Smooth muscle cell (in vitro differentiated cells): ENCODE results near the gene MT1H. TPM values are rescaled to one million over a fixed set of nuclear protein-coding genes. Genes with fewer than 3 reads are reported as not detected.
"Not testable (repeated sequence)": the region's sequence is repeated elsewhere in the genome, so short reads cannot be mapped to it uniquely, and the experiment has no call there.

Experiments
- DNase-seq: peaks from one replicate; lab custom pipeline; 2025; ENCODE audit not compliant: unreplicated experiment; lab: John Stamatoyannopoulos, UW
- H2AFZ ChIP-seq: fragments of 200-600 bp; sonication (generic); 2 replicates; pipeline ENCODE4 v1.6.0; 2016; ENCODE audit warnings: antibody characterized with exemption, low read depth, mild to moderate bottlenecking
- H3F3A ChIP-seq: fragments of 200-600 bp; sonication (generic); 2 replicates; pipeline ENCODE4 v1.6.0; 2017; ENCODE audit warnings: antibody characterized with exemption, low read depth
- H3K27ac ChIP-seq: fragments of 200-600 bp; sonication (generic); 2 replicates; pipeline ENCODE4 v1.5.1; 2016; ENCODE audit warnings: low read depth, mild to moderate bottlenecking
- H3K27me3 ChIP-seq: fragments of 200-600 bp; sonication (generic); 2 replicates; pipeline ENCODE4 v1.6.1; 2016; ENCODE audit warnings: low read depth, mild to moderate bottlenecking
- H3K36me3 ChIP-seq: fragments of 200-600 bp; sonication (generic); 2 replicates; pipeline ENCODE4 v1.5.1; 2016; ENCODE audit warnings: low read depth
- H3K4me1 ChIP-seq: fragments of 200-600 bp; sonication (generic); 2 replicates; pipeline ENCODE4 v1.5.1; 2016; ENCODE audit warnings: low read depth
- H3K4me2 ChIP-seq: fragments of 200-600 bp; sonication (generic); 2 replicates; pipeline ENCODE4 v1.6.0; 2016; ENCODE audit warnings: mild to moderate bottlenecking
- H3K4me3 ChIP-seq: fragments of 200-600 bp; sonication (generic); 2 replicates; pipeline ENCODE4 v1.5.1; 2016; ENCODE audit warnings: mild to moderate bottlenecking
- H3K79me2 ChIP-seq: fragments of 200-600 bp; sonication (generic); 2 replicates; pipeline ENCODE4 v1.6.0; 2016; ENCODE audit warnings: low read depth, mild to moderate bottlenecking
- H3K9ac ChIP-seq: fragments of 200-600 bp; sonication (generic); 2 replicates; pipeline ENCODE4 v1.6.0; 2016; ENCODE audit warnings: low read depth
- H3K9me3 ChIP-seq: fragments of 200-600 bp; sonication (generic); replicated peaks from 2 replicates; pipeline ENCODE4 v1.5.1; 2016; ENCODE audit warnings: low read depth
- H4K20me1 ChIP-seq: fragments of 200-600 bp; sonication (generic); 2 replicates; pipeline ENCODE4 v1.6.0; 2016; ENCODE audit warnings: low read depth
- WGBS: methylation state at CpG from one replicate; pipeline ENCODE4 v1.1.7; 2016; ENCODE audit warnings: low lambda C conversion rate; 5-methylcytosine and 5-hydroxymethylcytosine counted together
- polyA plus RNA-seq: library from polyadenylated mRNA; unstranded; fragments of >200 nt; fragmentation: Nextera tagmentation; extraction: Ambion mirVana; gene quantifications from 2 replicates; pipeline ENCODE4 v1.2.1, GENCODE V29; 2016
- total RNA-seq: library from RNA; depleted of rRNA; stranded (reverse); fragments of >200 nt; gene quantifications from 2 replicates; pipeline ENCODE4 v1.2.3, GENCODE V29; 2014
- TF ChIP-seq, protein P1 (sequence below): fragments of 200-600 bp; sonication (generic); IDR thresholded peaks from 2 replicates; pipeline ENCODE4 v1.5.1; 2017; ENCODE audit warnings: borderline replicate concordance, mild to moderate bottlenecking, antibody characterized with exemption; ENCODE audit not compliant: insufficient read depth, poor library complexity, severe bottlenecking

MT1H gene
- total and polyA plus RNA-seq, 2 experiments from 2014 or later: not detected

DNA sequence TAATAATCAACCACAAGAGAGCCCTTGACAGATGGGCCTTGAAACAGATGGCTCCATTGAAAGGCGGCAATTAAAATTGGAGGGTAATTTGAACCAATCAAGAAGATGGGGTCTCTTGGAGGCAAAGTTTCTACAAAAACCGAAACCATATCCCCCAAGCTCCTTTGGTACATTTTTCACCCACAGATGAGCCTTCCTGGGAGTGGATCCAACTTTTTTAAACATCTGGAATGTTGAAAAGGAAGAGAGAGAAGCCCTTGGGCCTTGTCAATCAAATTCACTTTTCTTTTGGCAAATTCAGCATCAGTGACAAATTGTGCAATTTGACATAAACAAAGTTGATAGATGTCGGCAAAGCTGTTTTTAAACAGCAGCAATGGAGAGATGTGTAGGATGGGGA lies 47.1 kb downstream of the MT1H start:
- Histone ChIP-seq H2AFZ (no peak overlapping the region), H3K4me1 (no peaks in the 10 kb centered on the region), H3K27ac (no peak overlapping the region), H3K9me3 (no peaks in the 10 kb centered on the region), H3F3A (no peaks in the 10 kb centered on the region), H3K4me3 (no peak overlapping the region), H3K4me2 (no peak overlapping the region), H4K20me1 (no peaks in the 10 kb centered on the region), H3K79me2 (no peaks in the 10 kb centered on the region), H3K27me3 (peaks cover 8% of the 10 kb centered on the region), H3K9ac (no peak overlapping the region), H3K36me3 (no peaks in the 10 kb centered on the region)
- whole genome bisulfite sequencing: 91% methylated on average over 3 of the region's 3 CpGs
- DNase-seq: no peak
- TF ChIP-seq, protein P1, sequence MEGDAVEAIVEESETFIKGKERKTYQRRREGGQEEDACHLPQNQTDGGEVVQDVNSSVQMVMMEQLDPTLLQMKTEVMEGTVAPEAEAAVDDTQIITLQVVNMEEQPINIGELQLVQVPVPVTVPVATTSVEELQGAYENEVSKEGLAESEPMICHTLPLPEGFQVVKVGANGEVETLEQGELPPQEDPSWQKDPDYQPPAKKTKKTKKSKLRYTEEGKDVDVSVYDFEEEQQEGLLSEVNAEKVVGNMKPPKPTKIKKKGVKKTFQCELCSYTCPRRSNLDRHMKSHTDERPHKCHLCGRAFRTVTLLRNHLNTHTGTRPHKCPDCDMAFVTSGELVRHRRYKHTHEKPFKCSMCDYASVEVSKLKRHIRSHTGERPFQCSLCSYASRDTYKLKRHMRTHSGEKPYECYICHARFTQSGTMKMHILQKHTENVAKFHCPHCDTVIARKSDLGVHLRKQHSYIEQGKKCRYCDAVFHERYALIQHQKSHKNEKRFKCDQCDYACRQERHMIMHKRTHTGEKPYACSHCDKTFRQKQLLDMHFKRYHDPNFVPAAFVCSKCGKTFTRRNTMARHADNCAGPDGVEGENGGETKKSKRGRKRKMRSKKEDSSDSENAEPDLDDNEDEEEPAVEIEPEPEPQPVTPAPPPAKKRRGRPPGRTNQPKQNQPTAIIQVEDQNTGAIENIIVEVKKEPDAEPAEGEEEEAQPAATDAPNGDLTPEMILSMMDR: no peak

DNA sequence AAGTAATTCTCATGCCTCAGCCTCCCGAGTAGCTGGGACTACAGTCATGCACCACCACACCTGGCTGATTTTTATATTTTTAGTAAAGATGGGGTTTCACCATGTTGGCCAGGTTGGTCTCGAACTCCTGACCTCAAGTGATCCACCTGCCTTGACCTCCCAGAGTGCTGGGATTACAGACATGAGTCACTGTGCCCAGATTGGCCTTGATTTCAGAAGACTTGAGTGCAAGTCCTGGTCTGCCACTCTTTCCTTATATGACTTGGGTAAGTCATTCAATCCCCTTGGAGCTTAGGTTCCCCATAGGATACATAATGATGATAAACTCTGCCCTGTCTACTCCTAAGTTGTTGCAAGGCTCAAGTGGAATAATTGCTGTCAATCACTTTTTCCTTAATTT lies 47.9 kb downstream of the MT1H start:
- WGBS: 85% methylated on average over 2 of the region's 2 CpGs
- not testable (repeated sequence) for H3K4me3 ChIP-seq, H3K27ac ChIP-seq, H3K4me1 ChIP-seq, H3K79me2 ChIP-seq, H3K4me2 ChIP-seq, H3K36me3 ChIP-seq, H3K9ac ChIP-seq, H2AFZ ChIP-seq, H3K27me3 ChIP-seq, DNase-seq, H4K20me1 ChIP-seq, H3K9me3 ChIP-seq, H3F3A ChIP-seq

Other genes with a start within 250 kb of the MT1H start
- 60.6 and 76.6 TPM in 2 replicates for gene AMFR, start 244.3 kb upstream of the MT1H start, total RNA-seq
- 45.2 and 49.1 TPM in 2 replicates for gene AMFR, start 244.3 kb upstream of the MT1H start, polyA plus RNA-seq
- 101 and 119 TPM in 2 replicates for gene NUDT21, start 218.5 kb upstream of the MT1H start, total RNA-seq
- gene NUDT21, start 218.5 kb upstream of the MT1H start, polyA plus RNA-seq: 44.4 and 55.5 TPM in 2 replicates
- 56.7 and 107 TPM in 2 replicates for gene OGFOD1, start 218.3 kb upstream of the MT1H start, total RNA-seq
- 55.8 and 68.7 TPM in 2 replicates for gene OGFOD1, start 218.3 kb upstream of the MT1H start, polyA plus RNA-seq
- 33.2 and 43.4 TPM in 2 replicates for gene BBS2, start 149.8 kb upstream of the MT1H start, total RNA-seq
- gene BBS2, start 149.8 kb upstream of the MT1H start, polyA plus RNA-seq: 20.4 and 32.7 TPM in 2 replicates
- gene MT4, start 104.7 kb upstream of the MT1H start, total RNA-seq: not detected in 2 replicates
- gene MT4, start 104.7 kb upstream of the MT1H start, polyA plus RNA-seq: not detected in 2 replicates
- gene MT3, start 80.3 kb upstream of the MT1H start, total RNA-seq: not detected in 2 replicates
- 0.65 TPM in 1 of 2 replicates, not detected in the other for gene MT3, start 80.3 kb upstream of the MT1H start, polyA plus RNA-seq
- gene MT2A, start 61.2 kb upstream of the MT1H start, total RNA-seq: 12.6 and 14.8 TPM in 2 replicates
- 171 and 225 TPM in 2 replicates for gene MT2A, start 61.2 kb upstream of the MT1H start, polyA plus RNA-seq
- 0.67 and 2.0 TPM in 2 replicates for gene MT1E, start 44.0 kb upstream of the MT1H start, total RNA-seq
- gene MT1E, start 44.0 kb upstream of the MT1H start, polyA plus RNA-seq: 2.2 and 10.3 TPM in 2 replicates
- not detected in 2 replicates for gene MT1M, start 37.2 kb upstream of the MT1H start, total RNA-seq
- gene MT1M, start 37.2 kb upstream of the MT1H start, polyA plus RNA-seq: 0.19 TPM in 1 of 2 replicates, not detected in the other
- not detected in 2 replicates for gene MT1A, start 31.1 kb upstream of the MT1H start, total RNA-seq
- gene MT1A, start 31.1 kb upstream of the MT1H start, polyA plus RNA-seq: not detected in 2 replicates
- gene MT1B, start 17.9 kb upstream of the MT1H start, total RNA-seq: not detected in 2 replicates
- not detected in 2 replicates for gene MT1B, start 17.9 kb upstream of the MT1H start, polyA plus RNA-seq
- 0.81 and 5.9 TPM in 2 replicates for gene MT1F, start 11.9 kb upstream of the MT1H start, total RNA-seq
- gene MT1F, start 11.9 kb upstream of the MT1H start, polyA plus RNA-seq: 0.50 and 2.3 TPM in 2 replicates
- gene MT1G, start 1.7 kb upstream of the MT1H start, total RNA-seq: not detected in 2 replicates
- 0.40 TPM in 1 of 2 replicates, not detected in the other for gene MT1G, start 1.7 kb upstream of the MT1H start, polyA plus RNA-seq
- 0.76 and 4.3 TPM in 2 replicates for gene MT1X, start 12.7 kb downstream of the MT1H start, total RNA-seq
- gene MT1X, start 12.7 kb downstream of the MT1H start, polyA plus RNA-seq: 11.7 and 12.8 TPM in 2 replicates
- 40.7 and 45.6 TPM in 2 replicates for gene NUP93, start 60.3 kb downstream of the MT1H start, total RNA-seq
- 55.8 and 60.9 TPM in 2 replicates for gene NUP93, start 60.3 kb downstream of the MT1H start, polyA plus RNA-seq
- not detected in 2 replicates for gene SLC12A3, start 195.4 kb downstream of the MT1H start, total RNA-seq
- gene SLC12A3, start 195.4 kb downstream of the MT1H start, polyA plus RNA-seq: not detected in 2 replicates